ENCODE data around the gene MAP3K13. TPM values are rescaled to one million over a fixed set of nuclear protein-coding genes. Genes with fewer than 3 reads are reported as not detected.
A peak's percentile ranks its signal among the peaks of the same experiment; 100 is the strongest.
"Not testable (repeated sequence)": the region's sequence is repeated elsewhere in the genome, so short reads cannot be mapped to it uniquely, and the experiment has no call there.

The MAP3K13 gene
- total RNA-seq, 2 donors from 2014 or later: 16.9 to 29.3 TPM

DNA sequence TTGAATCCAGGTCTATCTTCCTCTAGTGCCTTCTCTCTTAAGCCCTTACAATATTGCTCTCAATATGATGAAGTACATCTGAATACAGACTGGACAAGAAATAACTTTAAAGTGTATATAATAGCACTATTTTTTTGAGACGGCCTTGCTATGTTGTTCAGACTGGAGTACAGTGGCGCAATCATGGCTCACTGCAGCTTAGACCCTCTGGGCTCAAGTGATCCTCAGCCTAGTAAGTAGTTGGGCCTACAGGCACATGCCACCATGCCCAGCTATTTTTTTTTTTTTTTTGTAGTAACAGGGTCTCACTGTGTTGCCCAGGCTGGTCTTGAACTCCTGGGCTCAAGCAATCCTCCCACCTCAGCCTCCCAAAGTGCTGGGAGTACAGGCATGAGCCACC, 53.6 kb downstream of the MAP3K13 start:
- Mint-ChIP-seq H3K4me3 (no peak overlapping the region), H3K27ac (no peak overlapping the region), H3K27me3 (ENCODE audit: low read depth) (no peaks in the 10 kb centered on the region), H3K4me1 (ENCODE audit: low read depth) (no peaks in the 10 kb centered on the region), H3K9me3 (no peaks in the 10 kb centered on the region), H3K36me3 (ENCODE audit: insufficient read depth in 2 of 2) (no peaks in the 10 kb centered on the region)
- ATAC-seq (replicated peaks in 1 of 2): no peak
- no peak for DNase-seq

DNA sequence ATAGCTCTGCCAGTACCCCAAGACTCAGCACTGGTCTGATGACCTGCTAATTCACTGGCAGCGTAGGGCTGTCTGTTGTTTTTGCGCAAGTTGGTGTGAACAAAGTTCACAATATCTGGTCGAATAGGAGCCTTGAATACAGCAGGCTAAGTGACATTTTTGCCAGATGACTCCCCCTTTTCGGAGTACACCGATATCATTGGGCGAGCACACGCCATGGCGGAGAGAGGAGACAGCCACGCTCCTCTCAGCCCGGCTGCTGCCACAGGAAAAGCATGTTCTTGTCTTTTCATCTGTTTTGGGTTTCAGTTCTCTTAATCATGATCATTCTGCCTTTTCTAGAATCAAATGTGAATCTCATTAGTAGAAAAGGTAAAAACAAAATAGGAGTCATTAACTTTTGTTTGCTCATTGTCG, 55.6 kb downstream of the MAP3K13 start:
- H3K4me1 Mint-ChIP-seq (ENCODE audit: low read depth); H3K4me3 Mint-ChIP-seq; DNase-seq; ATAC-seq (replicated peaks in 1 of 2); H3K36me3 Mint-ChIP-seq (ENCODE audit: insufficient read depth in 2 of 2); H3K9me3 Mint-ChIP-seq; H3K27ac Mint-ChIP-seq; H3K27me3 Mint-ChIP-seq (ENCODE audit: low read depth): not testable (repeated sequence)

DNA sequence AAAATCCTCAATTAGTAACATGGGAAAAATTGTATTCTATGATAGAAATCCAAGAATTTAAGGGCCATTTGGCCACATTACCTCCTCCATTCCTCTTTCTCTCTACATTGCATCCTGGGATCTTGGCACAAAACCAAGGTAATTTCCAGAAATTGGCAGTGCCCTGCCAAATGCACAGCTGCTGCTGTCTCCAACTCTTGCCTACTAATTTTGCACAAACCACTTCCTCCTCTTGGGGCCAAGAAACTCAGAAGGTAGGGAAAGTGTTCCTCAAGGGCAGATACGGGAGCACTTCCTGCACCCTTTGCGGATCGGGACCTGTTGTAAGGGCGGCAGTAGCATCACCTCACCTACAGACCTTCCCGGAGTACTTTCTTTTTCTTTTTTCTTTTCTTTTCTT, 57.8 kb downstream of the MAP3K13 start:
- Mint-ChIP-seq H3K36me3 (ENCODE audit: insufficient read depth in 2 of 2) (no peaks in the 10 kb centered on the region), H3K27me3 (ENCODE audit: low read depth) (peaks cover 4% of the 10 kb centered on the region), H3K27ac (no peak overlapping the region), H3K4me1 (ENCODE audit: low read depth) (no peaks in the 10 kb centered on the region), H3K9me3 (no peaks in the 10 kb centered on the region), H3K4me3 (no peak overlapping the region)
- DNase-seq (no peak), ATAC-seq (replicated peaks in 1 of 2) (no peak)

DNA sequence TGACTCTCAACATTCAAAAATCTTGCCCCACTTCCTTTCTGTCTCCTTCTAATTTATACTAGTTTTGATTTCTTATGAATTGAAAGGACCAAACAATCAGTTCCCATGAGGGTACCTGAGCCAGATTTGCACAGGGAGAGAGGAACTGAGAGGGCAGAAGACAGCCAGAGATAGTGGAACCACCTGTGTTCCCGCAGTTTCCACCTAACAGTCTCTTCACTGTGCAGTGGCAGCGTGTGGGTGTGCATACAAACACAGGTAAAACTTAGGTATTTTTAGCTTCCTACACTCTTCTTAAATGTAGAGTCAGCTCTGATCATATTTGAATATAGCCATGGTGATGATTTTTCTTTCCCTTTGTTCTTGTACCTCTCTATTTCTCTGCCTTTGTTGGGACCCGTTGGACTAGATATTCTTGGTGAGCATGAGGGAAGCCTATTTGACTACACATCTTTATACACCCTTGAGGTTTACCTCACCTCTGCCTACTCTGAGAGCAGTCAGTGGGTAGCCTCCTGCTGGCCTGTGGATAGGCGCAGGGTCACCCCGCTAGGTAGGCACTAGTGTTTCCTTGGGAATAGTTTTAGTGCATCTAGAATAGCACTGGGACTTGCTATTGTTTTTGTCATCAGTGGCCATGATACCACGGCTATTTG, 58.8 kb downstream of the MAP3K13 start:
- H3K4me3 Mint-ChIP-seq: no peak overlapping the region
- H3K4me1 Mint-ChIP-seq (ENCODE audit: low read depth): no peaks in the 10 kb centered on the region
- peak overlapping the region; percentile 7 for H3K27ac Mint-ChIP-seq
- no peak for ATAC-seq (replicated peaks in 1 of 2)
- H3K36me3 Mint-ChIP-seq (ENCODE audit: insufficient read depth in 2 of 2): no peaks in the 10 kb centered on the region
- H3K9me3 Mint-ChIP-seq: no peaks in the 10 kb centered on the region
- no peak for DNase-seq
- peaks cover 4% of the 10 kb centered on the region for H3K27me3 Mint-ChIP-seq (ENCODE audit: low read depth)

DNA sequence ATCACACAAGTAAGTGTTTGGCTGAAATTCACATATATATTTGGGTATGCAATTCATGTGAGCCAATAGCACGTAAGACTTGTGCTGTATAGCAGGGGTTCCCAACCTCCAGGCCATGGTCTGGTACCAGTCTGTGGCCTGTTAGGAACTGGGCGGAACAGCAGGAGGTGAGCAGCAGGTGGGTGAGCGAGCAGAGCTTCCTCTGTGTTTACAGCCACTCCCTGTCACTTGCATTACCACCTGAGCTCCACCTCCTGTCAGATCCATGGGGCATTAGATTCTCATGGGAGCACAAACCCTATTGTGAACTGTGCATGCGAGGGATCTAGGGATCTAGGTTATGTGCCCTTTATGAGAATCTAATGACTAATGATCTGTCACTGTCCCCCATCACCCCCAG, 59.7 kb downstream of the MAP3K13 start:
- Mint-ChIP-seq H3K4me3 (no peak overlapping the region), H3K9me3 (no peaks in the 10 kb centered on the region), H3K36me3 (ENCODE audit: insufficient read depth in 2 of 2) (no peaks in the 10 kb centered on the region), H3K27ac (no peak overlapping the region), H3K27me3 (ENCODE audit: low read depth) (peaks cover 4% of the 10 kb centered on the region), H3K4me1 (ENCODE audit: low read depth) (no peaks in the 10 kb centered on the region)
- ATAC-seq (replicated peaks in 1 of 2) (no peak), DNase-seq (no peak)

DNA sequence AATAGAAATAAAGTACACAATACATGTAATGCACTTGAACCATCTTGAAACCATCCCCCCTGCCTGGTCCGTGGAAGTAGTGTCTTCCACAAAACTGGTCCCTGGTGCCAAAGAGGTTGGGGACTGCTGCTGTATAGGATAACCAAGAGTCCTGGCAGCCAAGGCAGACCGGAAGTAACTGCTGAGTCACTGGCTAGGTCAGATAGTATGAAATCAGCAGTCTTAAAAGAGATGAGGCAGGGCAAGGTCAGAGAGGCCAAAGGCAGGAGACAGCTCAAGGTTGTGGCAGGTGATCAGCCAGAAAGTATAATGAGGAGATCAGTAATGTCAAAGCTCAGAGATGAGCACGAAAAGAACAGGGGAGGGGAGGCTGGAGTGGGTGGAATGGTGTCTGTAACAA, 60.2 kb downstream of the MAP3K13 start:
- no peaks in the 10 kb centered on the region for H3K4me1 Mint-ChIP-seq (ENCODE audit: low read depth)
- no peaks in the 10 kb centered on the region for H3K36me3 Mint-ChIP-seq (ENCODE audit: insufficient read depth in 2 of 2)
- H3K9me3 Mint-ChIP-seq: no peaks in the 10 kb centered on the region

DNA sequence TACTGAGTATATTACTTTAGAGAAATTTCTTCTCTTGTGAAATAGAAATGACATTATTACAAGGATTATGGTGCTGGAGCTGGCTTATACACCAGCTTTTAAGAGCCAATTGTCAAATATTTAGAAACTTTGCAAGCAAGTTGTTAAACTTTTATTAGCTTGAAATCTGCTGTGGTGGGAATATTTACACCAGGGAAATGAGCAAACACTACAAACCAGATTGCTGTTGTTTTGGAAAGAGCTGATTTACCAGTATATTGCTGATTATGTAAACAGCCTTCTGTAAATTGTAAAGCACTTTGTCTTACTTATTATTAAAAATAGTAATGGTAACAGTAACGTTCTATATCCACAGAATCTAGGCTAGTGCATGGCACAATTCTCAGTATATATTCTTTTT, 61.5 kb downstream of the MAP3K13 start:
- H3K9me3 Mint-ChIP-seq: no peaks in the 10 kb centered on the region
- H3K27me3 Mint-ChIP-seq (ENCODE audit: low read depth): peaks cover 4% of the 10 kb centered on the region
- H3K27ac Mint-ChIP-seq: no peak overlapping the region
- no peak overlapping the region for H3K4me3 Mint-ChIP-seq
- no peak for DNase-seq
- no peak for ATAC-seq (replicated peaks in 1 of 2)
- no peaks in the 10 kb centered on the region for H3K4me1 Mint-ChIP-seq (ENCODE audit: low read depth)
- H3K36me3 Mint-ChIP-seq (ENCODE audit: insufficient read depth in 2 of 2): no peaks in the 10 kb centered on the region

More for the DNA sequence above, 60.2 kb downstream of the MAP3K13 start:
- no peak overlapping the region for H3K27ac Mint-ChIP-seq
- no peak overlapping the region for H3K4me3 Mint-ChIP-seq
- H3K27me3 Mint-ChIP-seq (ENCODE audit: low read depth): peaks cover 4% of the 10 kb centered on the region
- DNase-seq (no peak), ATAC-seq (replicated peaks in 1 of 2) (no peak)

DNA sequence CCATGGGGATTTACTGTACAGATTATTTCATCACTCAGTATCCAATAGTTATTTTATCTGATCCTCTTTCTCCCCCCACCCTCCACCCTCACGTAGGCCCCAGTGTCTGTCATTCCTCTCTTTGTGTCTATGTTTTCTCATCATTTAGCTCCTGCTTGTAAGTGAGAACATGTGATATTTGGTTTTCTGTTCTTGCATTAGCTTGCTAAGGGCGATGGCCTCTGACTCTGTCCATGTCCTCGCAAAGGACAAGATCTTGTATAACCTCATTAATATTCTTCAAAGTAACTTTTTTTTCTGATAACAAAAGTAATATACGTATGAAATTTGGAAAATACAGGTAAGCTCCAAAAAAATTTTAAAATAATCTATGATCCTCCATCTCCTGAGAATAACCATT, 67.4 kb downstream of the MAP3K13 start:
- no peak overlapping the region for H3K4me3 Mint-ChIP-seq
- no peak for ATAC-seq (replicated peaks in 1 of 2)

DNA sequence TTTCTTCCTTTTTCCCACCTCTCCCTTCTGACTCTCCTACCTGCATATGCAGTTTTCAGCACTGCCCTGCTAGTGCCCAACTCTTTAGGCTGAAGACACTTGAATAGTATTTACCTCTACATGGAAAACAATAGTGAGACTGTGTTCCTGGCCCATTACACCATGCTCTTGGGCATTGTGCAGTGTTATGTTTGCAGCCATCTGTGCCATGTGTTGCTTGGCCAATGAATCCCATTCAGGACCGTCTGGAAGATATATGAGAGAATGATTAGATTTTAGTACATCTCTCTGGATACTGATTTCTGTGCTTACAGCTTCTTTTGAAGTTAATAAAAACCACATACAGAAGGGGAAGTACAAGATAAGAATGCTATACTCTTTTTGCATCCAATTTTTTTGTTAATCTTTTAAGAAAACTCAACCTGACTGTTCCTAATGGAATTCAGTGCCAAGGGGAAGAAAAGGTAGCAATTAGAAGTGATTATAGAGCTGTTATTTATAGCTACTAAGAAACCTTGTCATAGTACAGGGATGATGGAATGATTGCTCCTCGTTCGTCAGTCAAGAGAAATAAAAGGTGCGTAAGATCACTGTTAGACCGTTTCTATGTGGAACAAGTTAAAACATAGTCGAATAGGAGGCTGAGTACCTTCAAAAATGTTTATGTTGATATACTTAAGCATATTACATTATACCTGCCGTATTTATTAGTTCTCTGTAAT, 77.0 kb downstream of the MAP3K13 start:
- H3K9me3 Mint-ChIP-seq: no peaks in the 10 kb centered on the region
- no peaks in the 10 kb centered on the region for H3K4me1 Mint-ChIP-seq (ENCODE audit: low read depth)
- H3K36me3 Mint-ChIP-seq (ENCODE audit: insufficient read depth in 2 of 2): no peaks in the 10 kb centered on the region
- peaks cover 29% of the 10 kb centered on the region for H3K27me3 Mint-ChIP-seq (ENCODE audit: low read depth)
- H3K4me3 Mint-ChIP-seq: no peak overlapping the region
- no peak overlapping the region for H3K27ac Mint-ChIP-seq
- no peak for ATAC-seq (replicated peaks in 1 of 2)
- DNase-seq: no peak

More for the DNA sequence above, 67.4 kb downstream of the MAP3K13 start:
- Mint-ChIP-seq H3K9me3 (no peaks in the 10 kb centered on the region), H3K36me3 (ENCODE audit: insufficient read depth in 2 of 2) (no peaks in the 10 kb centered on the region), H3K27me3 (ENCODE audit: low read depth) (no peaks in the 10 kb centered on the region), H3K27ac (no peak overlapping the region), H3K4me1 (ENCODE audit: low read depth) (no peaks in the 10 kb centered on the region)
- no peak for DNase-seq

DNA sequence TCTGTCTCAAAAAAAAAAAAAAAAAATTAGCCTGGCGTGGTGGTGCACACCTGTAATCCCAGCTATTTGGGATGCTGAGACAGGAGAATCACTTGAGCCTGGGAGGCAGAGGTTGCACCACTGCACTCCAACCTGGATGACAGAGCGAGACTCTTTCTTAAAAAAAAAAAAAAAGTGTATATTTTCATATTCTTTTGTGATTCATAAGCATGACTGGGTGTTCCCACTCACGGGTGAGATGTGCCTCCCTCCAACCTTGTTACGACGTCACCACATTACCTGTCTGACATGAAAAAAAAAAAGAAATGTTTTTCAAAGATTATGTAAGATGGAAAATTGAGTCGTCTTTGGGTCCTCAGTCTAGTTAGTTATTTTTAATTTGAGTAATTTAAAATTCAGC, 79.1 kb downstream of the MAP3K13 start:
- H3K27ac Mint-ChIP-seq: no peak overlapping the region
- no peaks in the 10 kb centered on the region for H3K9me3 Mint-ChIP-seq
- no peaks in the 10 kb centered on the region for H3K4me1 Mint-ChIP-seq (ENCODE audit: low read depth)
- DNase-seq: no peak
- H3K36me3 Mint-ChIP-seq (ENCODE audit: insufficient read depth in 2 of 2): no peaks in the 10 kb centered on the region
- ATAC-seq (replicated peaks in 1 of 2): no peak
- H3K4me3 Mint-ChIP-seq: no peak overlapping the region
- peaks cover 29% of the 10 kb centered on the region for H3K27me3 Mint-ChIP-seq (ENCODE audit: low read depth)

DNA sequence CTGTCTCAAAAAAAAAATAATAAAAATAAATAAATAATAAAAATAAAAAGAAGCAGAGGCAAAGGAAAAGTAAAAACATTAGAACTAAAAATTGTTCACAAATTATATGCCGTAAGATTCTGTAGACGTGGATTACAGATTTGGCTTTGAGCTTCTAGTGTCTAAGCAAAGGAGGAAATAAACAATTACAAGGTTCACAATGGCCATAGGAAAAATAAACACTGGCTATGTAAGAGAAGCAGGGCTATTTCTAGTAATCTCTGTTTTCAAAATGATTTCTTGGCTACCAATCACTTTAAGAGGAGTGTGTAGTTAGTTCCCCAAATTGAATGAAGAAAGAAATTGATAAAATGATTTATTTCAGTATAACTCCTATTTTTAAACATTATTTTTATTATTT, 81.4 kb downstream of the MAP3K13 start:
- Mint-ChIP-seq H3K27me3 (ENCODE audit: low read depth) (peaks cover 17% of the 10 kb centered on the region), H3K27ac (no peak overlapping the region), H3K4me3 (no peak overlapping the region), H3K36me3 (ENCODE audit: insufficient read depth in 2 of 2) (no peaks in the 10 kb centered on the region), H3K4me1 (ENCODE audit: low read depth) (no peaks in the 10 kb centered on the region), H3K9me3 (no peaks in the 10 kb centered on the region)
- DNase-seq (no peak), ATAC-seq (replicated peaks in 1 of 2) (no peak)

DNA sequence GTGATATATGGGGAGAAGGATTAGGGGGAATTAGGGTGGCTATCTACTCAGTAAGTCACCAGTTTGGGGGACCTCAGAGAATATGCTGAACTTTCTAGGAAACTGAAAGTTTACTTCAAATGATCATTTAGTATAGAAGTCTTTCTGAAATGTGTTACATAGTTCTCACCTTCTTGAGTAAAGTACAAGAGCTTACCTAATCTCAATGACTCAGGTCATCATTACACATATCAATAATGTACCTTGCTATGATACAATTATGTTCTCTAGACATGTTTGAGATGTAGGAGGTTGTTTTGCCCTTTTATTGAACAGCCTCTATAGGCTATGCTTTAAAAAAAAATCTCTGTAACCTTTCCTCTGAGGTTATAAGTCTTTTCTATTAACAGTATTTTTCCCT, 85.2 kb downstream of the MAP3K13 start:
- Mint-ChIP-seq H3K4me1 (ENCODE audit: low read depth) (no peaks in the 10 kb centered on the region), H3K36me3 (ENCODE audit: insufficient read depth in 2 of 2) (no peaks in the 10 kb centered on the region), H3K4me3 (no peak overlapping the region), H3K9me3 (no peaks in the 10 kb centered on the region), H3K27ac (no peak overlapping the region), H3K27me3 (ENCODE audit: low read depth) (no peaks in the 10 kb centered on the region)
- ATAC-seq (replicated peaks in 1 of 2): no peak
- no peak for DNase-seq

DNA sequence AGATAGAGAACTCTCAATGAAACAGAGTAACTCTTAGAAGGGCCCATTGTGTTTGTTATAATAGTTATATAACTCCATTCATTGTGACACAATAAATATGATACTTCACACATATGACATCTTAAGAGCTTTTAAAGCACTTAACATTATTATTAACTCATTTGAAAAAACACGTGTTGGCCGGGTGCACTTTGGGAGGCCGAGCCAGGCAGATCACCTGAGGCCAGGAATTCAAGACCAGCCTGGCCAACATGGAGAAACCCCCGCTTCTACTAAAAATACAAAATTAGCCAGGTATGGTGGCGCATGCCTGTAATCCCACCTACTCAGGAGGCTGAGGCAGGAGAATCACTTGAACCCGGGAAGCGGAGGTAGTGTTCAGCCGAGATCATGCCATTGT, 88.5 kb downstream of the MAP3K13 start:
- H3K9me3 Mint-ChIP-seq; DNase-seq; H3K27me3 Mint-ChIP-seq (ENCODE audit: low read depth); ATAC-seq (replicated peaks in 1 of 2); H3K27ac Mint-ChIP-seq; H3K36me3 Mint-ChIP-seq (ENCODE audit: insufficient read depth in 2 of 2); H3K4me1 Mint-ChIP-seq (ENCODE audit: low read depth); H3K4me3 Mint-ChIP-seq: not testable (repeated sequence)

DNA sequence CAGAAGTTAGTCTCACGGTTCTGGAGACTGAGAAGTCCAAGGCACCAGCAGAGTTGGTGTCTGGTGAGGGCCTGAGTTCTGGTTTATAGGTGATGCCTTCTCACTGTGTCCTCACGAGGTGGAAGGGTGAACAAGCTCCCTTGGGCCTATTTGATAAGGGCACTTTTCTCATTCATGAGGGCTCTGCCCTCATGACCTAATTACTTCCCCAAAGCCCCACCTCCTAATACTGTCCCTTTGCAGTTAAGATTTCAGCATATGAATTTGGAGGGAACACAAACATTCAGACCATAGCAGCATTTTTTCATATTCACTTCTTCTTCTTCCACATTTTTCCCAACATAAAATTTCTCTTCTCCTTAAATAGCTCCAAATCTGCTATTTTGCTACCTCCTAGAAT, 94.4 kb downstream of the MAP3K13 start:
- no peaks in the 10 kb centered on the region for H3K27me3 Mint-ChIP-seq (ENCODE audit: low read depth)
- H3K9me3 Mint-ChIP-seq: no peaks in the 10 kb centered on the region
- no peak for DNase-seq
- no peaks in the 10 kb centered on the region for H3K36me3 Mint-ChIP-seq (ENCODE audit: insufficient read depth in 2 of 2)
- no peak overlapping the region for H3K27ac Mint-ChIP-seq
- no peak for ATAC-seq (replicated peaks in 1 of 2)
- no peaks in the 10 kb centered on the region for H3K4me1 Mint-ChIP-seq (ENCODE audit: low read depth)
- no peak overlapping the region for H3K4me3 Mint-ChIP-seq
